AG10803 (cell line): ENCODE measurements around the gene MRPL37.

Experiments used
- DNase-seq: peaks from one replicate; pipeline ENCODE4 v3.0.0; 2010; ENCODE audit warnings: low read depth
- H3K4me3 ChIP-seq: 2 replicates; pipeline ENCODE4 v1.5.1; 2011; ENCODE audit warnings: mild to moderate bottlenecking, low read length, control low read depth
- CTCF ChIP-seq: conservative IDR thresholded peaks from 2 replicates; pipeline ENCODE4 v1.5.1; 2011; ENCODE audit warnings: mild to moderate bottlenecking, low read length, control low read depth, inconsistent platforms

The MRPL37 gene

DNA sequence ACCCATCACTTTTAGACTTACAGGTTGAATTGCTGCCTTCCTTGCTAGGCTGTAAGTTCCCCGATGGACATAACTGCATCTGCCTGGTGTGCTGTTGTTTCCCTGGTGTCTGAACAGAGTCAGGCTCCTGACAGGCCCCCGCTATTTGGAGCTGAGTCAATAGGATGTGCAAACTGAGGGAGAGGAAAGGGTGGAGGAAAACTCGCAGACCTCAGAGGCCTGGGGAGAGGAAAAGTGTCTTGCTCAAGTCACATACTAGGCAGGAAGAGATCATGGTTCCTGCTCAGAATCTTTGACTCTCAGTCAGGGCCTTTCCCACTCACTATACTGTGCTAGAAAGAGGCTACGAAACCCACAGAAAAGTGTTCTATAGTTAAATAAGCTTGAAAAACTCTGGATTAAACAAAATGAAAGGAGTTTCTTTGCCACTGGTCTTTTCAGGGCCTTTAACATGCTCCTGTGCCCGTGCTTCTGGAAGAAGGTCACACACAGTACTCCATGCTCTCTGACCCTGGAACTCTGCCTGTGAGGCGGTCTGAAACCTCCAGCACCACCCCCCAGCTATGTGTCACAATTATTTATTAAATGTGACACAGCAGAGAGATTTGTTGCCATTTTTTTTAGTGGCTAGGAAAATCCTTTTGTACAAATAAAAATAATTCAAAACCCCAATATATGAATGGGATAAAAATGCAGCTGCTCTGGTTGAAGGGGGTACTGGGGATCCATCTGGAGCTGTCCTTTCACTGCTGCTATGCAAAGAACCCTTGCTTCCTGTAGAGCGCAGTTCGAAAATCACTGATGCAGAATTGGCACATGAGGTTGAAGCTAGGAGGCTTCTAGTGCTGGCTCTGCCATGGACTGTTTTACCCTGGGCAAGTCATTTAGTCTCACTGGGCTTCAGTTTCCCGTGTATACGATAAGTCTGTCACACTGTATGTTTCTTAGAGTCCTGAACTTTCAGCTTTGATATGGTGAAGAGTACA lies 27.1 kb upstream of the MRPL37 start:
- DNase-seq: peak; percentile 12
- H3K4me3 ChIP-seq: no peak overlapping the region
- TF ChIP-seq CTCF: no peak

DNA sequence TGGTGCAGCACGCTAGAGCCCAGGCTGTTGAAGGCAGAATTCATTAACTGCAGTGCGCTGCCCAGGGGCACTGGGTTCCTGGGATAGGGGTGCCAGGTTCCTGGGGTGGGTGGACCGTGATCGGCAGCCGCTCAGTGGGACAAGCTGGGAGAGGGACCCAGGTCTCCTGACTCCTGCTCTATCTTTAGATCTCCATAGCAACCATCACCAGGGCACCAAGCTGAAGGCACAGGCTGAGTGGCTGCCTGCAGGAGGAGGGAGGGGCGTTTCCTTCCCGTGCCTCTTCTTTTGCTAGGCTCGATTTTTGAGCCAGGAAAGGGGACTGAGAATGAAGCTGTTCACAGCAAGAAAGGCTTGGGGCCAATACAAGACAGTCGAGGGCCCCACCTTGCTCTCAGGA lies 26.3 kb upstream of the MRPL37 start:
- DNase-seq: no peak
- no peak overlapping the region for H3K4me3 ChIP-seq
- no peak for TF ChIP-seq CTCF

DNA sequence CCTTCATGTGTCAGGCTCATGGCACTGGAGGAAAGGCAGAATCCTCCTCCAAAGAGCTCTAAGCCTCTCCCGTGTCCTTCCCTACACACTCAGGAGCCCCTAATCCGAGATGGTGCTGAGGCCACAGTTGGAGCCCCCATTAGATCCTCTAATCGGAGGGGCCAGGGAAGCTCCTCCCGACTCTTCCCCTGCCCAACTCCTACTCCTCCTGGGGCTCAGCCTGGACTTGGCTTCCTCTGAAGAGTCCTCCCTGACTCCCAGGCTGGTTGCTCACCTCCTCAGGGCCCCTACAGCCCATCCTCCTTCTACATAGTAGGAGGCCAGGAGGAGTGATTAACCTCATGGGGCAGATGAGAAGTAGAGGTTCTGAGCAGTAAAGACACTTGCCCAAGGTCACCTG lies 25.9 kb upstream of the MRPL37 start:
- DNase-seq: no peak
- H3K4me3 ChIP-seq: no peak overlapping the region
- TF ChIP-seq CTCF: no peak

- TF ChIP-seq CTCF: no peak
- no peak overlapping the region for H3K4me3 ChIP-seq
- no peak for DNase-seq
Observed at GRCh38 chr1:54176621-54177327, 23.2 kb upstream of the MRPL37 start.

DNA sequence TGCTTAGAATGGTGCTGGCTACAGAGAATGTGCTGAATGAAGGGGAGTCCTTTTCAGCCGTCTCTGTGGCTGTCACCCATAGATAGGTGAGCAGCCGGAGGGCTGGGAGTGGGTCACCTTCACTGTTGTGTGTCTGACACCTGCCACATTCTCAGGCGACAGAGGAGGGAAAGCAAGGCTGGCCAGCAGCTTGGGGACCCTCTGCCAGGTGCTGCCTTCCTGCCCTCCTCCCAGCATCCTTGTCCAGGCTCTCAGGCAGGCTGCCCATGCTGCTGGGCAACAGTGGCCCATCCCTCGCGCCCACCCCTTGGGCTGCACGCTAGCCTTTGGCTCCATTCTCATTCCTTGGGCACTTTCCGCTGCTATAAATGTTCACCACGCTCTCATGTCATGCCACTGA lies 22.2 kb upstream of the MRPL37 start:
- TF ChIP-seq CTCF: no peak
- no peak for DNase-seq

GRCh38 chr1:54178296-54179070 lies 21.5 kb upstream of the MRPL37 start:
- no peak overlapping the region for H3K4me3 ChIP-seq
- no peak for TF ChIP-seq CTCF
- no peak for DNase-seq

More for the DNA sequence above, 22.2 kb upstream of the MRPL37 start:
- no peak overlapping the region for H3K4me3 ChIP-seq
